IMR-90 (cell line): Measurements from ENCODE around the gene THADA. TPM values are rescaled to one million over a fixed set of nuclear protein-coding genes. Genes with fewer than 3 reads are reported as not detected.

Experiments used
- ATAC-seq: fragments of 200-7000 bp; cut with Tn5 transposase; 2 replicates; pipeline ENCODE4 v1.9.1; 2020; ENCODE audit warnings: low read depth, mild to moderate bottlenecking, moderate library complexity
- BruUV-seq: library from RNA; stranded (reverse); fragments of 400-500 nt; replicated peaks from 2 replicates; lab custom pipeline; 2021; lab: Mats Ljungman, UMichigan
- CTCF ChIA-PET: fragments of 300-600 bp; formaldehyde crosslinking; extraction: SDS; loops from one replicate; lab custom pipeline; 2021; ENCODE audit warnings: antibody characterized with exemption; lab: Yijun Ruan, JAX
- POLR2A ChIA-PET: fragments of 300-600 bp; sonication (Branson Sonifier 250); formaldehyde crosslinking; loops from one replicate; lab custom pipeline; 2022; ENCODE audit warnings: antibody characterized with exemption; ENCODE audit not compliant: unreplicated experiment; lab: Charles Lee
- DNase-seq: peaks from one replicate; pipeline ENCODE4 v3.0.0; 2013
- H2AFZ ChIP-seq: replicated peaks from 2 replicates; pipeline ENCODE3; 2013; ENCODE audit warnings: low read length, mild to moderate bottlenecking; ENCODE audit not compliant: poor library complexity
- H2AK5ac ChIP-seq: 2 replicates; pipeline ENCODE4 v1.6.1; 2013; ENCODE audit warnings: low read depth, low read length, inconsistent platforms
- H2AK9ac ChIP-seq: replicated peaks from 2 replicates; pipeline ENCODE3; 2013; ENCODE audit warnings: mild to moderate bottlenecking, low read depth, low read length, moderate library complexity; ENCODE audit not compliant: poor library complexity
- H2BK120ac ChIP-seq: 2 replicates; pipeline ENCODE4 v1.6.1; 2013; ENCODE audit warnings: low read depth, low read length, inconsistent platforms
- H2BK15ac ChIP-seq: 3 replicates; pipeline ENCODE4 v1.6.1; 2013; ENCODE audit warnings: low read depth, low read length, inconsistent platforms
- H2BK20ac ChIP-seq: 2 replicates; pipeline ENCODE4 v1.6.1; 2013; ENCODE audit warnings: low read depth, mild to moderate bottlenecking, inconsistent platforms, low read length, moderate library complexity
- H2BK5ac ChIP-seq: 2 replicates; pipeline ENCODE4 v1.6.1; 2013; ENCODE audit warnings: mild to moderate bottlenecking, low read depth, low read length, inconsistent platforms; ENCODE audit not compliant: poor library complexity, severe bottlenecking
- H3K14ac ChIP-seq: replicated peaks from 2 replicates; pipeline ENCODE4 v1.6.1; 2013; ENCODE audit warnings: low read depth, low read length, inconsistent platforms
- H3K18ac ChIP-seq: 2 replicates; pipeline ENCODE4 v1.6.1; 2013; ENCODE audit warnings: low read depth, low read length, control low read depth
- H3K23ac ChIP-seq: 2 replicates; pipeline ENCODE4 v1.6.1; 2013; ENCODE audit warnings: low read depth, low read length, inconsistent platforms
- H3K27ac ChIP-seq: 2 replicates; pipeline ENCODE4 v1.5.1; 2013; ENCODE audit warnings: mild to moderate bottlenecking, control low read depth, low read length; ENCODE audit not compliant: insufficient read depth
- H3K27me3 ChIP-seq: 2 replicates; pipeline ENCODE4 v1.6.1; 2013; ENCODE audit warnings: low read length; ENCODE audit not compliant: control insufficient read depth, insufficient read depth
- H3K36me3 ChIP-seq: 2 replicates; pipeline ENCODE4 v1.6.1; 2013; ENCODE audit warnings: low read length, mixed read lengths; ENCODE audit not compliant: control insufficient read depth, insufficient read depth
- H3K4ac ChIP-seq: 2 replicates; pipeline ENCODE4 v1.6.1; 2013; ENCODE audit warnings: low read depth, low read length, inconsistent platforms
- H3K4me1 ChIP-seq: 2 replicates; pipeline ENCODE4 v1.6.1; 2013; ENCODE audit warnings: low read length, mixed read lengths; ENCODE audit not compliant: control insufficient read depth, insufficient read depth
- H3K4me2 ChIP-seq: 2 replicates; pipeline ENCODE4 v1.6.1; 2013; ENCODE audit warnings: low read depth, mild to moderate bottlenecking, control low read depth, low read length, moderate library complexity
- H3K4me3 ChIP-seq: 2 replicates; pipeline ENCODE4 v1.5.1; 2013; ENCODE audit warnings: low read depth, mild to moderate bottlenecking, control low read depth, low read length, moderate library complexity; ENCODE audit not compliant: insufficient read depth
- H3K56ac ChIP-seq: 2 replicates; pipeline ENCODE4 v1.6.1; 2013; ENCODE audit warnings: low read length, inconsistent platforms; ENCODE audit not compliant: insufficient read depth; ENCODE audit errors: extremely low read depth
- H3K79me1 ChIP-seq, 2 experiments: 2 replicates each; pipeline ENCODE4 v1.6.1; 2013; ENCODE audit warnings: low read length in 2 of 2, inconsistent platforms in 1 of 2, low read depth in 1 of 2
- H3K9ac ChIP-seq: 2 replicates; pipeline ENCODE4 v1.6.1; 2013; ENCODE audit warnings: low read depth, low read length, control low read depth
- H3K9me1 ChIP-seq: 2 replicates; pipeline ENCODE4 v1.6.1; 2013; ENCODE audit warnings: low read length, inconsistent platforms; ENCODE audit not compliant: insufficient read depth
- H3K9me3 ChIP-seq: 2 replicates; pipeline ENCODE4 v1.6.1; 2013; ENCODE audit warnings: low read length; ENCODE audit not compliant: control insufficient read depth, insufficient read depth
- H4K20me1 ChIP-seq: 2 replicates; pipeline ENCODE4 v1.6.1; 2013; ENCODE audit warnings: low read length, inconsistent platforms; ENCODE audit not compliant: insufficient read depth
- H4K5ac ChIP-seq: 2 replicates; pipeline ENCODE4 v1.6.1; 2013; ENCODE audit warnings: mild to moderate bottlenecking, low read depth, low read length, control low read depth
- H4K8ac ChIP-seq, 2 experiments: 2 replicates each; pipeline ENCODE4 v1.6.1; 2013; ENCODE audit warnings: low read depth in 2 of 2, low read length in 2 of 2, control low read depth in 1 of 2, inconsistent platforms in 1 of 2
- H4K91ac ChIP-seq: 2 replicates; pipeline ENCODE4 v1.6.1; 2013; ENCODE audit warnings: low read depth, low read length, inconsistent platforms; ENCODE audit not compliant: insufficient read depth
- CTCF ChIP-seq: conservative IDR thresholded peaks from 2 replicates; pipeline ENCODE4 v1.5.1; 2012; ENCODE audit warnings: mild to moderate bottlenecking, low read depth, low read length, improper control_type of control experiment
- MAZ ChIP-seq: IDR thresholded peaks from 2 replicates; pipeline ENCODE4 v1.6.1; 2012; ENCODE audit warnings: low read depth, mild to moderate bottlenecking, low read length, improper control_type of control experiment, moderate library complexity, borderline replicate concordance
- MXI1 ChIP-seq: IDR thresholded peaks from 2 replicates; pipeline ENCODE4 v1.6.1; 2012; ENCODE audit warnings: low read depth, mild to moderate bottlenecking, low read length, moderate library complexity, borderline replicate concordance
- RCOR1 ChIP-seq: IDR thresholded peaks from 2 replicates; pipeline ENCODE4 v1.6.1; 2012; ENCODE audit warnings: mild to moderate bottlenecking, low read length, improper control_type of control experiment; ENCODE audit not compliant: insufficient replicate concordance
- SMC3 ChIP-seq: fragments of 150-350 bp; IDR thresholded peaks from 2 replicates; pipeline ENCODE4 v1.6.1; 2016; ENCODE audit warnings: low read depth, mild to moderate bottlenecking, antibody characterized with exemption, low read length, moderate library complexity
- WGBS, 2 experiments: methylation state at CpG; one replicate each; pipeline versions ENCODE4 v1.1.5 to v1.1.7; 2013; ENCODE audit warnings: missing lambda C conversion rate in 2 of 2; ENCODE audit not compliant: insufficient read length in 1 of 2; ENCODE audit errors: extremely low coverage in 2 of 2; 5-methylcytosine and 5-hydroxymethylcytosine counted together
- dilution Hi-C: fragments of 300-500 bp; cut with HindIII; formaldehyde crosslinking; loops from one replicate; pipeline ENCODE4 v1.14.3; 2018; ENCODE audit warnings: low sequenced_read_pairs; ENCODE audit not compliant: unreplicated experiment
- in situ Hi-C: fragments of 300-500 bp; cut with MboI; formaldehyde crosslinking; loops from 3 replicates; pipeline ENCODE4 v1.14.3; 2019; ENCODE audit warnings: low sequenced_read_pairs, inconsistent platforms, mixed read lengths
- intact Hi-C: fragments of 100-400 bp; cut with micrococcal nuclease; formaldehyde crosslinking; loops from 2 replicates; pipeline ENCODE4 v1.10.0; 2022
- polyA plus RNA-seq, 3 experiments: library from polyadenylated mRNA; depleted of rRNA; stranded (reverse); fragments of >200 nt; gene quantifications; 2 replicates each; pipeline ENCODE4 v1.2.3, GENCODE V29; 2012; ENCODE audit warnings: low replicate concordance in 1 of 3
- total RNA-seq: library from RNA; depleted of rRNA; stranded (reverse); fragments of >200 nt; gene quantifications from 2 replicates; pipeline ENCODE4 v1.2.3, GENCODE V29; 2012
- TF ChIP-seq, protein P1 (sequence below): fragments of 150-350 bp; IDR thresholded peaks from 2 replicates; pipeline ENCODE4 v1.6.1; 2017; ENCODE audit warnings: mild to moderate bottlenecking, antibody characterized with exemption, low read length, low read depth

THADA gene
- total and polyA plus RNA-seq, 2 of the 4 experiments (the other 2 are of a cell fraction): 10.5 to 21.3 TPM

DNA sequence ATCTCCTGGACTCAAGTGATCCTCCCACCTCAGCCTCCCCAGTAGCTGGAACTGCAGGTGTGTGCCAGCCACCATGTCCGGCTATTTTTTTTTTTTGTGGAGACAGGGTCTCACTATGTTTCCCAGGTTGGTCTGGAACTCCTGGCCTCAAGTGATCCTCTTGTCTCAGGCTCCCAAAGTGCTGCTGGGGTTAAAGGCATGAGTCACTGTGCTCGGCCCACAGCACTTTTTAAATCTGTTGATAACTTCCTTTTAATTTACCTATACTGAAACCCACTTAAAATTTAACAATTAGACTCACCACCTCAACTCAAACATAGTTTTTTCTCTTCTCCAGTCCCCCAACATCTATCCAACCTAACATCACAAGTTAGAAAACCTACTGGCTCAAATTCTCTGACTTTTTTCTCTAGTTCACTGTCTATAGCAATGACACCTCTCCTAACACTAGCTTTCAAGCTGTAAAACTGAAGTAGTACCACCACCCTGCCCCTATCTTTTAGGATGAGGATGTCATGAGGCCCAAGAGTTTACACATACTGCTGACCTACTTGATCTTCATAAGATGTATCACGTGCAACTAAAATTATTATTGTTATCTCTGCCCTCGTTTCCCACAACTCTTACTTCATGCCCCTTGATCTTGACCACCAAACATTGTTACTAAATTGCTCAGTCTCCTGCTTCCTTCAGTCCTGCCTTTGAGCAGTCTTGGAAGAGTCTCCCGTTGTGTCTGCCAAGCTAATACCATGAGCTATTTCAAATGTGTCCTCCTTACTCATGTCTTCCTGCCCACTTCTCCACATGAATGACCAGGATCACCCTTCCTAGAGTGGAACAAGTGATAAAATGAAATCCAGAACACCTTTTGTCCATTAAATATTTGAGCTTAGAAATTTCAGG, 227.1 kb downstream of the THADA start:
- DNase-seq: peak; percentile 17

More for the DNA sequence above, 227.1 kb downstream of the THADA start:
- POLR2A ChIA-PET: no interaction called here
- H4K91ac ChIP-seq: no peak overlapping the region
- peaks cover 2% of the 10 kb centered on the region; the same call in 1 of the 2 replicates for H3K4me1 ChIP-seq
- H3K36me3 ChIP-seq: no peaks in the 10 kb centered on the region
- H2BK15ac ChIP-seq: no peak overlapping the region
- no peaks in the 10 kb centered on the region for H3K9me3 ChIP-seq
- H3K9ac ChIP-seq: no peak overlapping the region
- no peaks in the 10 kb centered on the region for H3K9me1 ChIP-seq
- 60% methylated on average over 1 of the region's 5 CpGs; no CpG with 5 or more reads in 1 of the 2 experiments for WGBS, 2 experiments
- no peak overlapping the region for H3K4ac ChIP-seq
- no peak for TF ChIP-seq MAZ
- TF ChIP-seq SMC3: no peak
- TF ChIP-seq RCOR1: no peak
- TF ChIP-seq CTCF: no peak
- TF ChIP-seq MXI1: no peak
- TF ChIP-seq, protein P1, sequence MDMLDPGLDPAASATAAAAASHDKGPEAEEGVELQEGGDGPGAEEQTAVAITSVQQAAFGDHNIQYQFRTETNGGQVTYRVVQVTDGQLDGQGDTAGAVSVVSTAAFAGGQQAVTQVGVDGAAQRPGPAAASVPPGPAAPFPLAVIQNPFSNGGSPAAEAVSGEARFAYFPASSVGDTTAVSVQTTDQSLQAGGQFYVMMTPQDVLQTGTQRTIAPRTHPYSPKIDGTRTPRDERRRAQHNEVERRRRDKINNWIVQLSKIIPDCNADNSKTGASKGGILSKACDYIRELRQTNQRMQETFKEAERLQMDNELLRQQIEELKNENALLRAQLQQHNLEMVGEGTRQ: no peak
- H2BK5ac ChIP-seq: no peak overlapping the region
- H3K79me1 ChIP-seq: no peaks in the 10 kb centered on the region; a peak in 1 of 4 replicates
- no peaks in the 10 kb centered on the region for H3K27me3 ChIP-seq
- intact Hi-C loops (no loop called here), dilution Hi-C loops (no loop called here), in situ Hi-C loops (no loop called here)
- CTCF ChIA-PET: no interaction called here
- no peak overlapping the region for H2BK20ac ChIP-seq
- H2BK120ac ChIP-seq: no peak overlapping the region
- no peak overlapping the region for H3K4me3 ChIP-seq
- H3K18ac ChIP-seq: no peak overlapping the region
- no peak overlapping the region for H3K4me2 ChIP-seq
- H4K5ac ChIP-seq: no peak overlapping the region
- no peak overlapping the region for H2AFZ ChIP-seq
- H3K23ac ChIP-seq: 0 out of 2 replicates have a peak overlapping the region, but pooled peaks have one; percentile 21
- H3K56ac ChIP-seq: no peak overlapping the region
- no peaks in the 10 kb centered on the region for H4K20me1 ChIP-seq
- H4K8ac ChIP-seq: no peak overlapping the region
- H3K27ac ChIP-seq: no peak overlapping the region
- H2AK5ac ChIP-seq: peak overlapping the region; percentile 15; the same call in 1 of the 2 replicates
- no peak overlapping the region for H2AK9ac ChIP-seq
- no peak overlapping the region for H3K14ac ChIP-seq
- no peak for ATAC-seq
- no TSS peak for BruUV-seq
